Stimulated activated CD8-positive, alpha-beta memory T cell treated with anti-CD3 and anti-CD28 coated beads, Interleukin-7, amount 100 ng/mL, for 4 hours (primary cell): ENCODE data around the gene SAPCD2.

Experiments
- DNase-seq, 2 donors: peaks; one replicate each; pipeline ENCODE4 v3.0.0-alpha.2; 2020; ENCODE audit warnings: low read depth in 2 of 2

The SAPCD2 gene

DNA sequence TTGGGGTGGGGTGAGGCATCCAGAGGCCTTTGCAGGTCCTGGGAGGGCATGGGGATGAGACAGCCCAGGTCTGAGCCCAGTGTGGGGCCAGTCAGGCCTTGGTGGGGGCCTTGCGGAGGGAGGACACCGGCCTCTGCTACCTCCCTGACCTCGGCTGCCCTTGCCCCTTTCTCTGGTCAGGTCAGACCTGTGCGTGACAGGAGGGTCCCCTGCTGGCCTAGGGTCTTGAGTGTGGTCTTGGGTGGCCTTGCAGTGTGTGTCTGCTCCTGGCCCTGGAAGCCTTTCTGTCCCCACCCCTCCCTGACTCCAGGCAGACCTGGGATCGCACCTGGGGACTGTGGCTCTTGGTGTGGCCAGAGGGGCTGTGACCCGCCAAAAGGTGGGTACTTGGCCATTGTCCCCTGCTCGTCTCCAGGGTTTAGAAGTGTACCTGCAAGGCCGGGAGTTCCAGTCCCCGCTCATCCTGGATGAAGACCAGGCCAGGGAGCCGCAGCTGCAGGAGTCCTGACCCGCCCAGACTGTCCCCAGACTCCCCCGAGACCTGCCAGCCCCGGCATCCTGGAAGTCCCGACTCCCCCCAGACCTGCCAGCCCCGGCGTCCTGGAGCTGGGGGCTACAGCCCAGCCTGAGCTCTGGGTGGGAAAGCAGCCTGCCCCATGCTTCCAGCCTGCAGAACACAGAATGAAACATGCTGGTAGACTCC lies 12.0 kb upstream of the SAPCD2 start:
- no peak for DNase-seq

DNA sequence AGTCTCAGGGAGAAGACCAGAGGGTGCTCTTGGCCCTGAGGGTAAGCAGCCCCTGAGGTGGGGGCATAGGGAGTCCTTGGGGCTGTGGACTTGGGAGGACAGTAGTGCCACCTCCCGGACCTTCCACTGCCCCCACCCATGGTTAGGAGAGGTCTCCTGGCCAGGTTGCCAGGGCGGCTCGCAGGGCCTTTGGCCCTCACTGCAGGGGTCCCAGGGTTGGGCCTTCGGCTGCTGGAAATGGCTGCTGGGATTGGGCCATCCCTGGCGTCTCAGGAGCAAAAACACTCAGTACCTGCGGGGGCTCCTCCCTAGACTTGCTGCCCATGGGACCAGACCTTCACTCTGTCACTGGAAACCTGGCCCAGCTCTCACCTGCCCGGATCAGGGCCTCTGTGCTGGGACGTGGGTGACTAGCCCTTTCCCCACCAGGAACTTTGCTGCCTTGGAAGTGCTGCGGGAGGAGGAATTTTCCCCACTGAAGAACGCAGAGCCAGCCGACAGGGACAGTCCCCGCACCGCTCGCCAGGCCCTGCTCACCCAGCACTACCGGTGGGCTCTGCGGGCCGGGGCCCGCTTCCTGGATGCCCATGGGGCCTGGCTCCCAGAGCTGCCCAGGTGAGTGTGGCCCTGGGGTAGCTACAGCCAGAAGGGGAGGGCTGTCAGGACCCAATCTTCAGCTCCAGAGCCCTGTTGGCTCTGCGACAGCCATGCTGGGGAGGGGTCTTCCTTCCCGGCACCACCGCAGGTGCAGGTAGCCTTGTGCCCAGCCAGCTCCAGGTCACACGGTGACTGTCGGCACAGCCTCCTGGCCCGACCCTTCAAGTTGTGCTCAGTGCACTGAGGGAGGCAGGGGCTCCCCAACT lies 10.1 kb upstream of the SAPCD2 start:
- DNase-seq: no peak

DNA sequence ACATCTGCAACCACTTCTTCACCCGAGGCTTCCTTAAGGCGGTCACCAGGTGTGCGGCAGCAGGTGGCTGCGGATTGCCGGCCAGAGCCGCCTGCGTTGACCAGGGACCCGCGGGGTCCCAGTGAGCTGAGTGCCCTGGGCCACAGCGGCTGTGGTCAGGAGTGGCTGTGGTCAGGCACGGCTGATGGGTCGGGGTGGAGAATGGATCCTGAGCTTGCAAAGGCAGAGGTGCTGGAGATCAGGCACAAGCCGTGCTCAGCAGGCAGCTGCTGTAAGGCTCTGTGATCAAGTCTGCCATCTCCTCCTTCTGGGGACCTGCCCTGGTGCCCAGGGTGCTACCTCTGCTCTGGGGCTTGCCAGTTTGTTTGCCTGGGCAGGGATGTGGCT lies 9.0 kb upstream of the SAPCD2 start:
- no peak for DNase-seq

DNA sequence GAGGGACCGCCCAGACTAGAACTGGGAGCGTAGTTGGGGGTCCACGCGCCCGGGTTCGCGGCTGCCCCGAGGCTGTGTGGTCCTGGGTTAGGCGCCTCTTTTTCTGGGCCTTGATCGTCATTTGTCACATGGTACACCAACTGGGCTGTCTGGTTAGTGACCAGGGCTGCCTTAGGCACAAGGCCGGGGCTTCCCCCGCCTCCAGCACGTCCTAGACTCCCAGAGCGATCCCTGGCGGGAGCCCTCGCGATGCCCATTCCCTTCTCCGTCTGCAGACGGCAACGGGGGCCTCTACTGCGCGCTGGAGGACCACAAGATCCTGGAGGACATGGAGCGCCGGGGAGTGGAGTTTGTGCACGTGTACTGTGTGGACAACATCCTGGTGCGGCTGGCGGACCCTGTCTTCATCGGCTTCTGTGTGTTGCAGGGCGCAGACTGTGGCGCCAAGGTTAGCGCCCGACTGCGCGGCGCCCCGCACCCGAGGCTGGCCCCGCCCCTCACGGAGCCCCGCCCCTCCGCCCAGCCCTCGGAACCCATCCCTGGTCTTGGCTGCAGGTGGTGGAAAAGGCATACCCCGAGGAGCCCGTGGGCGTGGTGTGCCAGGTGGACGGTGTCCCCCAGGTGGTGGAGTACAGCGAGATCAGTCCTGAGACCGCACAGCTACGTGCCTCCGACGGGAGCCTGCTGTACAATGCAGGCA lies 8.5 kb upstream of the SAPCD2 start:
- no peak for DNase-seq

DNA sequence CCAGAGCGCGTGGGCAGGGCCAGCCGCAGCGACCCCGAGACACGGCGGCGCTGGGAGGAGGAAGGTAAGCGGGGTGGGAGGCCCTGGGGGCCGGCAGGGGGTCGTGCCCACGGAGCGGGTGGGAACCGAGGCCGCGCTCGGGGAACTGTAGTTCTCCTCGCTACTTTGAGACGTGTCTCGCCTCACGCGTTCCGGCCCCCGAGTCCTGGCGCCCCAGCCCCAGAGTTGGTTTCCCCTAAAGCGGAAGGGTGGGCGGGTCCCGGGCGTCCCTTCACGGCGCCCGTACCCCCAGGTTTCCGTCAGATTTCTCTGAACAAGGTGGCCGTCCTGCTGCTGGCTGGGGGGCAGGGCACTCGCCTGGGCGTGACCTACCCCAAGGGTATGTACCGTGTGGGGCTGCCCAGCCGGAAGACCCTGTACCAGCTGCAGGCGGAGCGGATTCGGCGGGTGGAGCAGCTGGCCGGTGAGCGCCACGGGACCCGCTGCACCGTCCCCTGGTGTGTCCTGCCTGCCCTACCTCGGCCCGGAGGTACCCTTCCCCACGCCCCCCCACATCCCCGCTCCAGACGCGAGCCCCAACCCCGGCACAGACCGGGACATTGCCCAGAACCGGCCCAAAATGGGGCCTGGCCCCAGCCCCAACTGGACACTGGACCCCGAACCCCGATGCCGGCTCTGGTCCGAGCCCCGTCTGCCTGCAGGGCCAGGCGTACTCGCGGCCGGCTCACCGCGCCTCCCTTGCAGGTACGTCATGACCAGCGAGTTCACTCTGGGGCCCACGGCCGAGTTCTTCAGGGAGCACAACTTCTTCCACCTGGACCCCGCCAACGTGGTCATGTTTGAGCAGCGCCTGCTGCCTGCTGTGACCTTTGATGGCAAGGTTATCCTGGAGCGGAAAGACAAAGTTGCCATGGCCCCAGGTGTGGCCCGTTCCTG lies 7.7 kb upstream of the SAPCD2 start:
- peak; percentile 24 to 49 for DNase-seq

DNA sequence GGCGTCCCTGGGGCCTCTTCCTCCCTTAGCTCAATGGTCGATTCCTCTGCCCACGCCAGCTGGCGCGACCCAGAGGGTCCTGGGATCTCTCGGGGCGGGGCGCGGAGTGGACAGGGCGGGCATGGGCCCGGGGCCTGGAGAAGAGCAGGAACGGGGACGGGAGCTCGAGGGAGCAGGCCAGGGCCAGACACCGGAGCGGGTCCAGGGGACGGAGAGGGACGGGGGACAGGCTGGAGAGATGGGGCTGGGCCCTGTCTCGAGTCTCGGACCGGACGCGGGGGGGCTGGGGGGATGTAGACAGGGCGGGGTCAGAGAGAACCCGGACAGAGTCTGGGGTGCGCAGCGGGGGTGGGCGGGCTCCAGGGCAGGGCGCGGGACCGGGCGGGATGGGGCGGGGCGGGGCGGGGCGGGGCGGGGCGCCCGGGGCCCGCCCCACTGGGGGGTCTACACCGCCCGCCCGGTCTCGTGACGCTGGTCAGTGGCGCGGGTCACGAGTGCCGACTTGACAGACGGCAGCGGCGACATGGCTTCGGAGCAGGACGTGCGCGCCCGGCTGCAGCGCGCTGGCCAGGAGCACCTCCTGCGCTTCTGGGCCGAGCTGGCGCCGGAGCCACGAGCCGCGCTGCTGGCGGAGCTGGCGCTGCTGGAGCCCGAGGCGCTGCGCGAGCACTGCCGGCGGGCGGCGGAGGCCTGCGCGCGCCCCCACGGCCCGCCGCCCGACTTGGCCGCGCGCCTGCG lies 6.8 kb upstream of the SAPCD2 start, which contains the start of gene UAP1L1:
Gene UAP1L1 (plus strand): TSS at position 508 of the 738 bp plus-strand sequence. CDS start 16 bp downstream, at position 524.
- DNase-seq: peak in 1 of 2 donors; percentile 48

DNA sequence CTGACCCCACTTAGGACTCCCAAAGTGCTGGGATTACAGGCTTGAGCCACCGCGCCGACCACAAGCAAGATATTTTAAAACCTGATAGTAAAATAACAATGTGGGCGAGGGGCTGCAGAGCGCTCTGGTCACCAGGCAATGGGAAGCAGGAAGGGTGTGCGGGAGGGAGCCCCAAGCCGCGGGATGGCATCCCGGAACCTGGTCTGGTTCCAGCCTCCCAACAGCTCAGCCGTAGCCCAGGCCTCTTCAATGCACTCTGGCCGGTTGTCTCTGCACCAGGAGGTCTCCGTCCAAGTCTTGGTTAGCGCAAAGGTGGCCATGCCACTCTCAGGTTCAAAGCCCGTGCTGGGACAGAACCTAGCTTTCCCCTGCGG lies 6.3 kb upstream of the SAPCD2 start:
- DNase-seq: no peak

DNA sequence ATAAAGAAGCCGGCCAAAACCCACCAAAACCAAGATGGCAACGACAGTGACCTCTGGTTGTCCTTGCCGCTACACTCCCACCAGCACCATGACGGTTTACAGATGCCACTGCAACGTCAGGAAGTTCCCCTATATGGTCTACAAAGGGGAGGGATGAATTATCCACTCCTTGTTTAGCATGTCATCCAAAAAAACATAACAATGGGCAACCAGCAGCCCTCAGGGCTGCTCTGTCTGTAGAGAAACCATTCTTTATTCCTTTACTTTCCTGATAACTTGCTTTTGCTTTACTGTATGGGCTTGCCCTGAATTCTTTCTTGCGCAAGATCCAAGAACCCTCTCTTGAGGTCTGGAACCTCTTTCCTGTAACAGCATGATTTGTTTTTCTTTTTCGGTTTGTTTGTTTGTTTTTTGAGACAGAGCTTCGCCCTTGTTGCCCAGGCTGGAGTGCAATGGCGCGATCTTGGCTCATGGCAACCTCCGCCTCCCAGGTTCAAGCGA lies 5.0 kb upstream of the SAPCD2 start:
- no peak for DNase-seq

DNA sequence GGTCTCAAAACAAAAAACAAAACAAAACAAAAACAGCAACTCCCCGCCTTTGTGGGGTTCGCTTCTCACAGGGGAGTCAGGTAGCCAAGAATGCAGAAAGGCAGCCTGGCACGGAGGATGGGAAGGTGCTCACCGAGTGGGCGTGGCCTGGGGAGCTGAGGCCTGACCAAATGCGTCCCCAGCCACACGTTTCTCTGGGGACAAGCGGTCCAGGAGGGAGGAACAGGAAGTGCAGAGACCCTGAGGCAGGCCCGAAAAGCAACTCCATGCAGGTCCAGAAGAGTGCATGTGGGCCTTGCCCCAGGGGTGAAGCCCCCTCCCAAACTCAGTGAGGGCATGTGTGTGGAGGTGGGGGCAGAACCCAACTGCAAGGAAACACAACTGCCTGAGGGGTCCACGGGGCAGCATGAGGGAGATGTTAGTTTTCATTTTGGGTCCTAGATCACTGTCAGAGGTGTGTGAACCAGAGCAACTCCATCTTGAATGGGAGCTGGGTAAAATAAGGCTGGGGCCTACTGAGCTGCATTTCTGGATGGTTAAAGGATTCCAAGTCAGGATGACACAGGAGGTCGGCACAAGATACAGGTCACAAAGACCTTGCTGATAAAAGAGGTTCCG lies 4.4 kb upstream of the SAPCD2 start:
- no peak for DNase-seq

DNA sequence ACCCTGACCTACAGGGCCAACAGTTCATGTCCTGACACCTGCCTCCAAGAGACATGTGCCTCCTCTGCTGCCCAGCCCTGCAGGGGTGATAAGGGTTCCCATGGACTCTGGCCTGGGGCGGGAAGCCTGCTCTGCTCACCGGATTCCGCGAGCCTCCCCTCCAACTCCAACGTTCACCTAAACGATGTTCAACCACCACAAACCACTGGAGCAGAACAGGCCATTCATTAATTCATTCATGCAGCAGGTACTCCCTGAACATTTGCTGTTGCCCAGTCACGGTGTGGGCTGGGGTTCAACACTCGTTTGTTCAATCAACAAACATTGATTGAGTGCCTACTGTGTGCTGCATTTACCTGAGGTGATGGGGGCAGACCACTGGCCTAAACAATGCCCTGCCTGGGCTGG lies 3.6 kb upstream of the SAPCD2 start:
- no peak for DNase-seq

DNA sequence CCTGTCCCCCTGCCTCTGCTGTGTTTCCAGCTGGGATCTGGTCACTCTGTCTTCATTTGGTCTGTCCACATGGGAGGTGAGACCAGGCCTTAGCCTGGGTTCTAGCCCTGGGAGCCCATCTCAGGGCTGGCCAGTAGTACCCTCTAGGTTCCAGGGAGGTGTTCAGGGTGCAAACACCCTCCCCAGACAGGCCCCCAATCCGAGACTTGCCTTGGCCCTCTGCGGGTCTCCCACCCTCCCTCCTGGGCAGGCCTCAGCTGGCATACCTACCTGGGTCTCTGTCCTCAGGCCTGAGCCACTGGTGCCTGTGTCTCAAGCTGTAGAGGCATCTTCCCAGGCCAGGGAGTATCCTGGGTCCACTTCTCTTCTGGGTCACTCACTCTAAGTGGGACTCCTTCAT lies 925 bp upstream of the SAPCD2 start:
- no peak for DNase-seq

DNA sequence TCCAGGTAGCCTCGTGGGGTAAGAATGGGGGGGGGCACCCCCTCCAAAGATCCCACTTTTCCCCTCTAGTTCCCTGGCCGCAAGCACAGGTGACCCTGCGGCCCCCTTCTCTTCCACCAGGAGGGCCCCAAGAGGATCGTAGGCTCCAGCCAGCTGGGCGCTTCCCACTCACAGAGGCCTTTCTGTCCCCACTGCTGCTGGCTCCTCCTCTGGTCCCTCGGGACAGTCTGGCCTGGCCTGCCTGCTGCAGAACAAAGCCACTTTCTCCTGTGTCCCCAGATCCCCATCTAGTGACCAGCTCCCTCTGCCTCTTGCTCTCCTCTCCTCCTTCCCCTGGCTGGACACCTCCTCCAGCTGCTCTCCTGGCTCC lies 534 bp upstream of the SAPCD2 start:
- DNase-seq: no peak

DNA sequence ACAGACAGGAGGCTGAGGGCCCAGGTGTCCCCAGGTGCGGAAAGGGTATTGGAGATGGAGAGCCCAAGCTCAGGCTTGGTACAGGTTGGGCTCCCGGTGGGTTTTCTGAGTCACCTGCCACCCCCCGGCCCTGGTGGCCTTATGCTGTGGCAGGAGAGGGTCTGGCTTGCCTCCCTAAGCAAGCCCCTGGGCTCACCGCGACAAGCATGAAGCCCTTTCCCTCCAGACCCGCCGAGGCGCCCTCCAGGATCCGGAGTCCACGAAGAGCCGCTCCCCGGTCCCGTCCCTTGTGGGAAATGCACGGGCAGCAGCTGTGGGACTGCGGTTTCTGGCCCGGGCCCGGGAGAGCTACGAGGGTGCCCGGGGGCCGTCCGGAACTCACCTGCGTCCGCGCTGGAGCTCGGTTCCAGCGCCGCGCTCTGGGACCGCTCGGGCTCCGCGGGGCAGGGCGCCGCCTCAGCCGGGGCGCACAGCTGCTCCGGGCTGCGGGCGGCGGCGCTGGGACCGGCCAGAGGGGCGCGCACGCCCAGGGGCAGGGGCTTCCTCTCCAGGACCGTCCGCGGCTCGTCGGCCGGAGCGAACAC lies 757 bp downstream of the SAPCD2 start:
- DNase-seq: no peak

DNA sequence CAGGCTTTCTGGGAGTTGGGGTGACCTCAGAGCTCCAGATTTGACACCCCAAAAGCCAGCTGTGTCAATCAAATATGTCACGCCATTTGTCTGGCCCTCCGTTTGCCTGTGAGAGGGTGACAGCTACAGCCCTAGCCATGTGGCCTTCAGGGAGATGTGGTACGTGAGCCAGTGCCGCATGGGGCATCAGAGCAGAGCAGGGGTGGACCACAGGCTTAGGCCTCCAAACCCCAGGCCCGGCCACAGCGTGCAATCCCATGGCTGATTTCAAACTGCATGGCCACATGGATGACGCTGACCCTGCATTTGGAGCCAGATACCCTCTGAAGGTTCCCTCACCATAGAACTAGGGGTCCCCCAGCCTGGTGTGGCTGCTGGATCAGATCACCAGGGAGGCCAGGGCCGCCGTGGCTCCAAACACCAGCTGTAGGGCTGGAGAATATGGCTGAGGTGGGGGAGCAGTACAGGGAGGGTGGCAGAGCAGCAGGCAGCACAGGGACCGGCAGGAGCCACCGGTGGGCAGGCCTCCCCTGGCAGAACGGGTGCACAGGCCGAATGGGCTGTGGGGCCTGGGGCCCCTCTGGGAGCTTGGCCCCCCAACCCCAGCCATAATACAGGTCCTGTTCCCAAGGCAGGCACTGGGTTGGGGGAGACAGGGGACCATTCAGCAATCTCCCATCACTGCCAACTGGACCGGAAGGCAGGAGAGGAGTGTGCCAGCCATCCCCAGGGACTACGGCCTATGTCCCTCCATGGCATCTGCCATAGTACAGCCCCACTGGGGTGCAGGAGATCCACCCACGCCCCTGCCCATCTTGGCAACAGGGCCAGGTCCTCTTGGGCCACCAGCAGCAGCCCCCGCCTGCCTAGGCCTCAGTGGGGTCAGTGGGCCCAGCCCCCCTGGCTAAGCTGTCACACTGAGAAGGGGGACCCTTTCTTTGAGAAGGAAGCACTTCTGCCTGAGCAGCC lies 1.5 kb downstream of the SAPCD2 start:
- DNase-seq: no peak

DNA sequence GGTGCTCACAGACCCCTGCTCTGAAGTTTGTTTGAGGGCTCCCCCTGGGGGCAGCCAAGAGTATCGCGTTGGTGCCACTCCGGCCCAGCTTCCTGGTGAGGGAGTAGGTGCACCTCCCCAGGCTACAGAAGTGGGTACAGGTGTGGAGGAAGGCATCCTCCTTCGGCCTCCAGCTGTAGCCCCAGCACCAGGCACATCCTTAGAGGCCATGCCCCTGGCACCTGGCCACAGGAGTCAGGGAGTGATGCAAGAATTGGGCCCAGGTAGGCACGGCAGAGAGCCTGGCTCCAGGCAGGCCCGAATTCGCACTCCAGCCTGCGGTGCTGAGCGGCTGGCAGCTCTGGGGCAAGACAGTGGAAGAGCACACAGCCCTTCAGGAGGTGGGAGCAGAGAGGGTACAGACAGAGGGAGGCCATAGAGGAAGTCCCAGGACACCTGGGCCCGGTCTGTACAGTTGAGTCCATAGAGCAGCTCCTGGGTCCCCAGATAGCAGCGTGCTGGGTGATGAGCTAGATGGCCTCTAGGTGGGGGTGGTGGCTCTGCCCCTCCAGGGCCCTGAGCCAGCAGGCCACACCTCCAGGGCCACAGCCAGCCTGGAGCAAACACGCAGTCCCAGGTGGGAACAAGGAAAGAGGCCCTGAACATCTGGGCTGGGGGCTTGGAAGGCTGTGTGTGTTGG lies 2.4 kb downstream of the SAPCD2 start:
- peak; percentile 76 to 79 for DNase-seq

DNA sequence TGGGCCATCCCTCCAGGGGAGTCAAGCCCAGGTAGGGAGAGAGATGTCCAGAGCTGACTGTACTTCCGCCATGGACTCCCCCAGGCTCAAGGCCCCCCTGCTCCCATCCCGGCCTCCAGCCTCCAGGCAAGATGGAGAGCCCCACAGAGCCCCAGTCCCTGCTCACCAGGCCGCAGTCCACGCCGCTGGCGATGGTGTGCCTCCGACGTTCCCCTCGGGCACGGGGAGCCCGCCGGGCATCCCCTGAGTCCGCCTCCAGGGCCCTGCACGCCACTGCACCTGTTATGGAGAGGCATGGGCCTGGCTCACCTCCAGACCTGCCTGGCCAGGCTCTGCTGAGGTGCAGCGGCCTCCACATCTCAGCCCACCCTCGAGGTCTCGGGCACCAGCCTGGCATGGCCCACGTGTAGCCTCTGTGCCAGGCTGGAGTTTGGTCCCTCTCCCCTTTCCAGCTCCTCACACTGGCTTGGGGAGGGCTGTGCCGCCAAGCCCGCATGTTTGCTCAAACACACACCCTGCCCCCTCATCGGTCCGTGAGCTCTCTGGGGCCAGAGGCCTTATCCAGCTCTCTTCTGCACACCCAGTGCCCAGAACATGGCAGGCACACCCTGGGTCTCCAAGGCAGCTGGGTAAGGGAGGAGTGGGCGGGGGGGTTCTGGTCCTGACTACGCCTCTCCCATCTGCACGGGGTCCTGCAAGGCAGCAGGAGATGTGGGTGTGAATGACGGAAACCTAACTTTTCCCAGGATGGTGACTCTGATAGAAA lies 4.1 kb downstream of the SAPCD2 start:
- no peak for DNase-seq

DNA sequence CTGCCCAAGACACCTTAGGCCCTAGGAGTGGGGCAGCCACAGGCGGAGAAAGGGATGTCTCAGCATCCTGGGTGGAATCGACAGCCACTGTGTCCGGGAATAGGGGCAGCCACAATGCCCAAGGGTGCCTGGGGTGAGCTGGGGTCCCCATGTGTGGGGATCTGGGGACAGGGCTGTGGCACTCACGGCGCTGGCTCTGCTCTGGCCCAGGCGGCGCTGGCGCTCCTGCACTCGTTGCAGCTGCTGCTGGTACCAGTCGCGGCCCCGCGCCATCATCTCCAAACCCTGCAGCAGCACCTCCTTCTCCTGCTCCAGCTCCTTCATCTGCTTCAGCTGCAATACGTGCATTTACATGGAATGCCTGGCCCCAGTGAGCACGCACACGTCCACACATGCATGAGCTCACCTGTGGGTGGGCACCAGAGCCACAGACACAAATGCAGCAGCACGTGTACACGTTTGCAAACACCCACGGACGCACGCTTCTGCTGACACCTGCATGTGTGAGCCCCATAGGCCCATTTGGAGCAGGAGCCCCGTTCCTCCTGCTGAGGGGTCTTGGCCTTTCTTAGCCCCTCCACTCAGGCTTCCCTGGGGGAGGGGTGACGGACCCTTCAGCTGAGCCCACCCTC lies 4.9 kb downstream of the SAPCD2 start:
- no peak for DNase-seq
